D341Med (cell line): ENCODE measurements around the gene OR4Q3.
"Not testable (repeated sequence)": the region's sequence is repeated elsewhere in the genome, so short reads cannot be mapped to it uniquely, and the experiment has no call there.

Source experiments
- DNase-seq: peaks from one replicate; pipeline ENCODE4 v3.0.0; 2012; ENCODE audit warnings: low spot score

OR4Q3 gene

DNA sequence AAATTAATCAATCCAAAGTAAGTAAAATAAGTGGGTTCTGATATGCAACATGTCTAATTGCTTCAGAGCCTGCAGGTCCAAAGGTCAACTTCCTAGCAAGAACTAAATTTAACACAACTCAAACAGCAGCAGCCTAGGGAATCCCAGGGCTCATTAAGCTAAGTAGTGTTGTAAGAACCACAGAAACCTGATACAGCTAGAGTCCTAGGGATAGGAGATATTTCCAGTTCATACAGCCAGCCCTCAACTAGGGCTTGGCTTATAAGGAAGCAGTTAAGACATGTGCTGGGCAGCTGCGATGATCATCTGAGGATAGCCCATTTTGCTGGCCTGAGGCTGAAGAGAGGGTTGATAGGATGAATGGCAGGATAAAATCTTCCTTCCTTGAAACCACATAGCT, at the start of gene OR4Q3:
TSS of gene OR4Q3 (plus strand) at position 316 of the 400 bp plus-strand sequence.
- no peak for DNase-seq

DNA sequence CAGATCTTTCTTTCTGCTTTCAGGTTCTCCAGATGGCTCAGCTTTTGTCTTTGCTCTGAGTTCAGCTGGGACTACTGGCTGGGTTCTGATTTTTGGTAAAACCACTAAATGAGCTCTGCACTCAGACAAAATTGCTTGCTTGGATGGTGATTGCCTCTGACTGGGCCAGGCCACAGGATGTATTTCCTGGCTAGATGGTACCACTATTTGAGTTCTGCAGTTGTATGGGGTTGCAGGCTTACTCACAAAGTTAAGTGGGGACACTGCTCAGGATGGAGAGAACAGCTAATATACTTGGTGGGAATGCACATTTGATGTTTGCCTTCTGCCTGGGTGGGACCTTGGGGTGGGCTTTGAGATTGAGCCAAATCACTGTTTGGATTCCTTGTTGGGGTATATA, 14.0 kb upstream of the OR4Q3 start:
- DNase-seq = no peak

DNA sequence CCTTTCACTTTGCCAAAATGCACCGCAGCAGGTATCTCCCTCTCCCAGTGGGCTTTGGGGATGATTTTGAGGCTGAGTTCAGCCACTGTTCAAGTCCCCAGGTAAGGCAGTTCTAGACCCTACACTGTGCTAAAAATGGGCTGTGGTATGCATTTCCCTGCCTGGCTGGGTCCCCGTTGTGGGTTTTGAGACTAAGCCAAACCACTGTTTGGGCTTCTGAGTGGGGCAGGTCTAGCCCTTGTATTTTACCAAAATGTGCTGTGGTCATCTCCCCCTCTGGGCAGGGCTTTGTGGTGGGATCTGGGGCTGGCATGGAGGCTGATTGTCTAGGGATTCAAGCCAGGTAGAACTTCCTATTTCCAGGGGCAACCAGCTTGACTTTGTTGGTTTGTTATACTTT, 13.6 kb upstream of the OR4Q3 start:
- no peak for DNase-seq

DNA sequence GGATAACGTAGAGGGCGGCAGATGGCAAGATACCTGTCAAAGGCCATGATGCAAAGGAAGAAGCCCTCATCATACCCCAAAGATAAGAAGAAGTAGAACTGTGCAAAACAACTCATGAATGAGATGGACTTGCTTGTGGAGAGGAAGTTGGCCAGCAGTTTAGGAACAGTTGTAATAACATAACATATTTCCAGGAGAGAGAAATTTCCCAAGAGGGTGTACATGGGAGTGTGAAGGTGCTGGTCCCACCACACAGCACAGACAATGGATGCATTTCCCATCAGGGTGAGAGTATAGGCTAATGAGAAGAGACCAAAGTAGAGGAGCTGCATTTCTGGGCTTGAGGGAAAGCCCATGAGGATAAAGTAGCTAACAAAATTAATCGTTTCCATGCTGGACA, 9.5 kb upstream of the OR4Q3 start:
- not testable (repeated sequence) for DNase-seq

DNA sequence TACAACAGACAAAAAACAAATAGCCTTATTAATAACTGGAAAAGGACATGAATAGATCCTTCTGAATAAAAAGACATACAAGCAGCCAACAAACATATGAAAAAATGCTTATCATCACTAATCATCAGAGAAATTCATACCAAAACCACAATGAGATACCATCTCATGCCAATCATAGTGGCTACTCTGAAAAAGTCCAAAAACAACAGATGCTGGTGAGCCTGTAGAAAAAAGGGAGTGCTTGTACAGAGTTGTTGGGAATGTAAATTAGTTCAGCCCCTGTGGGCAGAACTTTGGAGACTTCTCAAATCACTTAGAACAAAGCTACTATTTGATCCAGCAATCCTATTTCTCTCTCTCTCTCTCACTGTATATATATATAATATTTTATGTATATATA, 8.9 kb downstream of the OR4Q3 start:
- DNase-seq = not testable (repeated sequence)

DNA sequence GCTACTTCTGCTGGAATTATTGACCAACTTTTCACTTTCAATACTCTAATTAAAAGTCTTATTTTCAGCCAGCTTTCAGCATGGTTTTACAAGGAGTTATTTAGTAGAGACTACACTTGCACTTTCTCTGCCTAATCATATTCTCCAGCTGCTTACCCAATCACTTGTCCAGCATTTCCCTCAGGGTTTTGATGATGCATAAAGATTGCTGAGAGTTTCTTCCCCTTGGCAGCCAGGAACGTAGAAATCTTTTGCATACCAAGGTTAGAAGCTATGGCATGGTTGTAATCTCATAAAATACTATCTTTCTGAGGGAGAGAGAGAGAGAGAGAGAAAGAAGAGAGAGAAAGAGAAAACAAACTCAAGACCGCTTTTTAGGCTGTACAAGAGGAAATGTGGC, 10.8 kb downstream of the OR4Q3 start:
- no peak for DNase-seq

DNA sequence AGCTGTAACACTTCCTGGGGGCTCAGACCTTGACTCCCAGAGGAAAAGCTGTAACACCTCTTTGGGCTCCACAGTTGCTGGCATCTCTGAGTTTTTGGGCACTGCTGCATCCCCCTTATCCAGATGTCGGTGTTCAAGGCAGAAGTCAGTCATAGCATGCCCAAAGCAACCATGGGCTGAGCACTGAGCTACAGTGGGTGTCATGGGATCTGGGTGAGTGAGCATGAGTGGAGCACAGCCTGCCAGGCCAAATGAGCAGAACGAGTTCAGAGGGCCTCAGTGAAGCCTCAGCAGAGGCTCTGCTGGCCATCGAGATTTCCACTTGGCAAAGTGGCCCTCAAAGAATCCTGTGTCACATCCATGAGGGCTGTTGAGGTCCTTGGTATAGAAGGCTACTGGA, 28.1 kb downstream of the OR4Q3 start:
- not testable (repeated sequence) for DNase-seq

DNA sequence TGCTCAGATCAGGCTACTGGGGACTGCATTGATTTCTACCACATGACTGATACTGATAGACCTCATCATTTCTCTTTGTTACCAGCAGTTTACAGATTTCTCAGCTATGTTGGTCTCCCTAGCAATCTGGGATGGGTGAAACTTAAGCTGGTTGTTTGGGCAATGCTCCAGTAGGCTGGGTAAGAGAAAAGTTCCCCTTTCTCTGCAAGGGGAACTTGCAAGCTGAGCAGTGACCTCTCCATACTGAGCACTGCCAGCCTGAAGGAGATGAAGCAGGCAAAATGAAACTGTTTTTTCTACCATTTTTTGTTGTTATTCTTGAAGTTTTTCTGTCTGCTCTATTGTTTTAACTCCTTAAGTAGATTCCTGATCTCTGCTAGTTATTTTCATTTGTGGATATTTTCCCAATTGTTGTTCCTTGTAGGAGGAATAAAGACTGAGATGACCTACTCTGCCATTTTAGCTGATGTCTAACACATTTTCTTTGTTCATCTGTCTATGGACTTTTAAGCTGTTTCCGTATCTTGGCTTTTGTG, 28.6 kb downstream of the OR4Q3 start:
- DNase-seq = no peak

DNA sequence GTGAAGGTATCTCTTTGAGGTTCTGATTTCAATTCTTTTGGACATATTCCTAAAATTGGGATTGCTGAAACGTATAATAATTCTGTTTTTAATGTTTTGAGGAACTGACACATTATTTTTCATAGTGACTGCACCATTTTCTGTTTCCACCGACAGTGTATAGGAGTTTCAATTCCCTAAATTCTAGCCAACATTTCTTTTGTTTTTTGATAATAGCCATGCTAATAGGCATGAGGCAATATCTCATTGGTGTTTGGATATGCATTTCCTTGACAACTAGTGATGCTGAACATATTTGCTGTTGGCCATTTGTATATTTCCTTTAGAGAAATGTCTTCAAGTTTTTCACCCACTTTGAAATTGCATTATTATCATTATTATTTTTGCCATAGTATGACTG, 29.1 kb downstream of the OR4Q3 start:
- DNase-seq = not testable (repeated sequence)

DNA sequence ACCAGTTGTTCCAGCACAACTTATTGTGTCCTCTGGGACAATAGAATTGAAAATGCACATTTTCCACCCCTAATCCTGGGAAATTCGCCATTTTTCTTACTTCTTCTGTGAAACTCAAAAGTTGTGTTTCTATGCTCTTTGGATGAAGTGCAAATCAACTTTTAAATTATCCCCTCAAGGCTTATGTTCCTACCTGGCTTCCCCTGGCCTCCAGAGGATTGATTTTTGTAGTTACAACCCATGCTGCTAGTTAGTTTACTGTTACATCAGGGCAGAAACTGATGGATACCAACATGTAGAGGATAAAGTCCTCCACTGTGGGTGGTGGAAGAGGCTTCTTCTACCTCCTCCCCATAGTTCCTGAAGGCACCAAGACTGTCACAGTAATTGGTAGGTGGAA, 29.8 kb downstream of the OR4Q3 start, which contains the start of gene OR4M1:
TSS of gene OR4M1 (plus strand) at position 301 of the 400 bp plus-strand sequence. CDS start 6,819 bp downstream, outside the sequence.
- not testable (repeated sequence) for DNase-seq

DNA sequence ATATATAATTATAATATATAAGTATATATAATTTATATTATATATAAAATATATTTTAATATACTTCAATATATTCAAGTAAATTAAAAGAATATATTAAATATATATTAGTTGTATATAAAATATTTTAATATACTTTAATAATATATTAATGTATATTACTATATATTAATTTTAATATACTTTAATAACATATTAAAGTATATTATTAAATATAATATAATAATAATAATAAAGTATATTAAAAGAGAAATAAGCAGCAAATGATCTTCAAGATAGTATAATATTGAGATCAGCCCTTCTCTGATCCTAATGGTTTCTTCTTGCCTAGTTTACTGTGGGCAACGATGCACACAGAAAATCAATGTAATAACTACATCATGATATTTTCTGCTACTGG, 32.2 kb downstream of the OR4Q3 start:
- DNase-seq = no peak

DNA sequence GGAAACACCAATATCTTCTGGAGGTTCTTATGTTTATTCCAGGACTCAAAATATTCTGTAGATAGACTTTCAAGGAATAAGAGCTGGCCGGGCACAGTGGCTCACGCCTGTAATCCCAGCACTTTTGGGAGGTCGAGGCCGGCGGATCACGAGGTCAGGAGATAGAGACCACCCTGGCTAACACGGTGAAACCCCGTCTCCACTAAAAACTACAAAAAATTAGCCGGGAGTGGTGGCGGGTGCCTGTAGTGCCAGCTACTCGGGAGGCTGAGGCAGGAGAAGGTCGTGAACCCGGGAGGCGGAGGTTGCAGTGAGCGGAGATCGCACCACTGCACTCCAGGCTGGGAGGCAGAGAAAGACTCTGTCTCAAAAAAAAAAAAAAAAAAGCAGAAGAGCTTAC, 42.5 kb downstream of the OR4Q3 start:
- DNase-seq = not testable (repeated sequence)

DNA sequence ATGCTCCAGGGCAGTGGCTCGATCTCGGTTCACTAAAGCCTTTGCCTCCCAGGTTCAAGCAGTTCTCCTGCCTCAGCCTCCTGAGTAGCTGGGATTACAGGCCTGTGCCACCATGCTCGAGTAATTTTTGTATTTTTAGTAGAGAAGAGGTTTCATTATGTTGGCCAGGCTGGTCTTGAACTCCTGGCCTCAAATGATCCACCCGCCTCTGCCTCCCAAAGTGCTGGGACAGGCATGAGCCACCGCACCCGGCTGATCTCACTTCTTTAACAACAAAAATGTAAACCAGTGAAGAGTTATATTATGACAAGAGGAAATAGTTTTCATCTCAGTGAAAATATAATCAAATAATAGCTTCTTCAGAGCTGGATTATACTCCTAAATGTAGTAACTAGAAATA, 43.9 kb downstream of the OR4Q3 start:
- not testable (repeated sequence) for DNase-seq

DNA sequence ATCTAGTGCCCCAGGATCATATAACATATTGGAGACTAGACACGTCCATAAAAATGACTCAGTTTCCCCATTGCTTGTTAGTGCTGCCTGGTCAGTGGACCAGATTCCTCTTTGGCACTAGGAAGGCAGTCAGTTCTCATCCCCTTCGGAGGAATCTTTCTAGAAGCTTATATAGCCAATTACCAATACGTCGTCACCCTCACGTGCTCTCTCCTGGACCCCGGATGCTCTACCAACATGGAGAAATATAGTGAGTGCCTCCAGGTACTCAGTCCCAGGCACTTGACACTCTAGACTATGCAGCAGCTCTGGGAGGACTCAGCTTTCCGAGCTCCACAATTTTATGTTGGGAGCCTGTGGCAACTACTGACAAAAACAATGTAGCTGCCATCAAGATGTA, 44.8 kb downstream of the OR4Q3 start:
- not testable (repeated sequence) for DNase-seq

DNA sequence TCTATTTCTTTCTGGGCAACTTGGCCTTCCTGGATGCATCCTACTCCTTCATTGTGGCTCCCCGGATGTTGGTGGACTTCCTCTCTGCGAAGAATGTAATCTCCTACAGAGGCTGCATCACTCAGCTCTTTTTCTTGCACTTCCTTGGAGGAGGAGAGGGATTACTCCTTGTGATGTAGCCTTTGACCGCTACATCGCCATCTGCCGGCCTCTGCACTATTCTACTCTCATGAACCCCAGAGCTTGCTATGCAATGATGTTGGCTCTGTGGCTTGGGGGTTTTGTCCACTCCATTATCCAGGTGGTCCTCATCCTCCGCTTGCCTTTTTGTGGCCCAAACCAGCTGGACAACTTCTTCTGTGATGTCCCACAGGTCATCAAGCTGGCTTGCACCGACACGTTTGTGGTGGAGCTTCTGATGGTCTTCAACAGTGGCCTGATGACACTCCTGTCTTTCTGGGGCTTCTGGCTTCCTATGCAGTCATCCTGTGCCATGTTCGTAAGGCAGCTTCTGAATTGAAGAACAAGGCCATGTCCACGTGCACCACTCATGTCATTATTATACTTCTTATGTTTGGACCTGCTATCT, 53.2 kb downstream of the OR4Q3 start:
- DNase-seq = not testable (repeated sequence)
